Skeletal muscle cell (primary cell): ENCODE results near the gene ARMC2.
"Not testable (repeated sequence)": the region's sequence is repeated elsewhere in the genome, so short reads cannot be mapped to it uniquely, and the experiment has no call there.

Experiments used
- DNase-seq: peaks from one replicate; pipeline ENCODE4 v3.0.0-alpha.2; 2010; ENCODE audit warnings: low read depth
- H3K4me3 ChIP-seq: 2 replicates; pipeline ENCODE4 v1.5.1; 2011; ENCODE audit warnings: low read depth, mild to moderate bottlenecking, control low read depth, low read length, moderate library complexity

The ARMC2 gene

GRCh38 chr6:108831104-108831503 is 17.1 kb upstream of the ARMC2 start:
- no peak overlapping the region for H3K4me3 ChIP-seq
- DNase-seq, result no peak

- DNase-seq, result no peak
- no peak overlapping the region for H3K4me3 ChIP-seq
These were observed 15.5 kb upstream of the ARMC2 start for GRCh38 chr6:108832738-108833137.

GRCh38 chr6:108835218-108835850 is 12.9 kb upstream of the ARMC2 start:
- peak; percentile 26 for DNase-seq

GRCh38 chr6:108836061-108836460 is 12.2 kb upstream of the ARMC2 start:
- no peak overlapping the region for H3K4me3 ChIP-seq
- no peak for DNase-seq

More at GRCh38 chr6:108835218-108835850, 12.9 kb upstream of the ARMC2 start:
- H3K4me3 ChIP-seq, result no peak overlapping the region

GRCh38 chr6:108837236-108837971 is 10.8 kb upstream of the ARMC2 start:
- no peak for DNase-seq
- H3K4me3 ChIP-seq, result no peak overlapping the region

- no peak for DNase-seq
- no peak overlapping the region for H3K4me3 ChIP-seq
These were observed 10.0 kb upstream of the ARMC2 start for GRCh38 chr6:108838101-108838717.

- H3K4me3 ChIP-seq, result no peak overlapping the region
- no peak for DNase-seq
These were observed 9.1 kb upstream of the ARMC2 start for GRCh38 chr6:108839083-108839642.

GRCh38 chr6:108840919-108841318 is 7.3 kb upstream of the ARMC2 start:
- no peak for DNase-seq
- H3K4me3 ChIP-seq, result no peak overlapping the region

GRCh38 chr6:108841377-108841855 is 6.8 kb upstream of the ARMC2 start:
- peak; percentile 7 for DNase-seq
- no peak overlapping the region for H3K4me3 ChIP-seq

- H3K4me3 ChIP-seq, result no peak overlapping the region
- DNase-seq, result no peak
These were observed 4.1 kb upstream of the ARMC2 start for GRCh38 chr6:108844135-108844534.

GRCh38 chr6:108845145-108845544 is 3.1 kb upstream of the ARMC2 start:
- no peak overlapping the region for H3K4me3 ChIP-seq
- DNase-seq, result no peak

GRCh38 chr6:108846101-108846500 is 2.1 kb upstream of the ARMC2 start:
- H3K4me3 ChIP-seq, result no peak overlapping the region
- DNase-seq, result no peak

GRCh38 chr6:108846628-108847027 is 1.6 kb upstream of the ARMC2 start:
- no peak for DNase-seq
- H3K4me3 ChIP-seq, result no peak overlapping the region

GRCh38 chr6:108847738-108848115 is 495 bp upstream of the ARMC2 start:
- peak overlapping the region; percentile 74 for H3K4me3 ChIP-seq
- no peak for DNase-seq

- no peak for DNase-seq
- H3K4me3 ChIP-seq, result no peak overlapping the region
These were observed 2.6 kb downstream of the ARMC2 start for GRCh38 chr6:108850669-108851465.

- H3K4me3 ChIP-seq, result no peak overlapping the region
- no peak for DNase-seq
These were observed 3.5 kb downstream of the ARMC2 start for GRCh38 chr6:108851756-108852155.

GRCh38 chr6:108853077-108853476 is 4.9 kb downstream of the ARMC2 start:
- no peak overlapping the region for H3K4me3 ChIP-seq
- DNase-seq, result no peak

GRCh38 chr6:108862479-108863191 is 14.4 kb downstream of the ARMC2 start:
- no peak for DNase-seq
- no peak overlapping the region for H3K4me3 ChIP-seq

- H3K4me3 ChIP-seq, DNase-seq: not testable (repeated sequence)
These were observed 17.6 kb downstream of the ARMC2 start for GRCh38 chr6:108865751-108866286.
